HG03442 (cell line): Measurements from ENCODE around the gene HGFAC.

Source experiments
- ATAC-seq: cut with Tn5 transposase; IDR thresholded peaks from one replicate; pipeline ENCODE4 v1.9.1; 2021; ENCODE audit warnings: mild to moderate bottlenecking, moderate library complexity; ENCODE audit not compliant: unreplicated experiment

Gene HGFAC

GRCh38 chr4:3485011-3485791, 43.4 kb downstream of the HGFAC start:
- no peak for ATAC-seq

GRCh38 chr4:3485886-3486540, 44.2 kb downstream of the HGFAC start:
- ATAC-seq = no peak

GRCh38 chr4:3486541-3487540, 45.1 kb downstream of the HGFAC start:
- no peak for ATAC-seq

- ATAC-seq = no peak
These were observed 46.1 kb downstream of the HGFAC start for GRCh38 chr4:3487861-3488260.

GRCh38 chr4:3488820-3489219, 47.1 kb downstream of the HGFAC start:
- no peak for ATAC-seq

- no peak for ATAC-seq
These were observed 47.7 kb downstream of the HGFAC start for GRCh38 chr4:3489451-3489962.

GRCh38 chr4:3491681-3492405, 50.1 kb downstream of the HGFAC start:
- no peak for ATAC-seq

- no peak for ATAC-seq
These were observed 51.3 kb downstream of the HGFAC start for GRCh38 chr4:3492741-3493719.

GRCh38 chr4:3493720-3494461, 52.1 kb downstream of the HGFAC start:
- ATAC-seq = no peak

- no peak for ATAC-seq
These were observed 52.7 kb downstream of the HGFAC start for GRCh38 chr4:3494462-3494871.

- ATAC-seq = no peak
These were observed 53.6 kb downstream of the HGFAC start for GRCh38 chr4:3495204-3495975.

GRCh38 chr4:3496021-3496420, 54.3 kb downstream of the HGFAC start:
- no peak for ATAC-seq

- ATAC-seq = no peak
These were observed 55.3 kb downstream of the HGFAC start for GRCh38 chr4:3497095-3497494.

GRCh38 chr4:3497523-3498389, 56.0 kb downstream of the HGFAC start:
- no peak for ATAC-seq

- ATAC-seq = no peak
These were observed 56.6 kb downstream of the HGFAC start for GRCh38 chr4:3498407-3498806.
